Kidney (tissue), 14 donors: ENCODE results near the gene CNIH3. TPM values are rescaled to one million over a fixed set of nuclear protein-coding genes. Genes with fewer than 3 reads are reported as not detected.

Experiments used
- DNase-seq, 5 donors: peaks; one replicate each; pipeline ENCODE4 v3.0.0-alpha.2; 2013 to 2020
- FAIRE-seq: peaks from 2 replicates; lab custom pipeline; 2012; peaks lifted over from hg19 to GRCh38; lab: Jason Lieb, UNC
- H3K27ac ChIP-seq, 2 donors: one replicate each; pipeline ENCODE4 v1.7.0; 2013; ENCODE audit warnings: low read depth in 2 of 2, low read length in 2 of 2, inconsistent platforms in 1 of 2
- H3K27me3 ChIP-seq: one replicate; pipeline ENCODE4 v1.7.1; 2013; ENCODE audit warnings: low read length, inconsistent platforms; ENCODE audit not compliant: control insufficient read depth, insufficient read depth
- H3K36me3 ChIP-seq, 3 donors: one replicate each; pipeline versions ENCODE4 v1.7.0 to v1.7.1; 2013; ENCODE audit warnings: low read length in 3 of 3, control low read depth in 1 of 3, inconsistent platforms in 1 of 3; ENCODE audit not compliant: insufficient read depth in 3 of 3, control insufficient read depth in 2 of 3
- H3K4me1 ChIP-seq, 3 donors: one replicate each; pipeline versions ENCODE4 v1.7.0 to v1.7.1; 2013; ENCODE audit warnings: low read length in 3 of 3, inconsistent platforms in 1 of 3, low read depth in 1 of 3; ENCODE audit not compliant: control insufficient read depth in 2 of 3, insufficient read depth in 2 of 3
- H3K4me3 ChIP-seq, 3 donors: one replicate each; pipeline versions ENCODE4 v1.7.0 to v1.8.1; 2013; ENCODE audit warnings: low read length in 3 of 3, control low read depth in 1 of 3, inconsistent platforms in 1 of 3
- H3K9ac ChIP-seq, 3 donors: one replicate each; pipeline versions ENCODE4 v1.7.0 to v1.7.1; 2013; ENCODE audit warnings: low read length in 3 of 3, control low read depth in 1 of 3, inconsistent platforms in 1 of 3
- H3K9me3 ChIP-seq, 3 donors: one replicate each; pipeline versions ENCODE4 v1.7.0 to v1.7.1; 2013; ENCODE audit warnings: low read length in 3 of 3, control low read depth in 1 of 3, inconsistent platforms in 1 of 3; ENCODE audit not compliant: control insufficient read depth in 2 of 3, insufficient read depth in 1 of 3
- CTCF ChIP-seq: IDR thresholded peaks from 3 replicates; pipeline ENCODE4 v1.5.1; 2012; ENCODE audit warnings: mild to moderate bottlenecking, moderate library complexity, borderline replicate concordance; ENCODE audit not compliant: insufficient read depth; ENCODE audit errors: extremely low read depth
- intact Hi-C: fragments of 100-400 bp; cut with DNase I; formaldehyde crosslinking; loops from one replicate; pipeline ENCODE4 v1.11.1; 2022
- polyA plus RNA-seq: library from polyadenylated mRNA; stranded (reverse); fragments of 350-450 nt; fragmentation: Illumina TruSeq; extraction: RNeasy Lipid Tissue Mini Kit (QIAGEN cat#74804); gene quantifications from one replicate; pipeline ENCODE4 v1.2.3, GENCODE V29; 2014; ENCODE audit warnings: low read depth, low replicate concordance; ENCODE audit not compliant: insufficient read depth
- total RNA-seq: library from RNA; stranded (reverse); fragmentation: NEBNext Ultra II Directional; extraction: Animal tissue kit (Norgen Biotek cat#: 25700); gene quantifications from one replicate; pipeline ENCODE4 v1.2.1, GENCODE V29; 2021
- donor health status: control.
- donor health status: control.
- donor health status: control.
- donor health status: control.
- donor health status: control.
- donor health status: DM: yes; HTN: yes; CAD: no.
- donor health status: Normal renal cell carcinoma (clear cell type).

CNIH3 gene
- total and polyA plus RNA-seq, 2 donors from 2014 or later: 4.3 to 7.6 TPM

- Histone ChIP-seq H3K9me3 (no peaks in the 10 kb centered on the region), H3K4me3 (peak overlapping the region in 1 of 3 donors; percentile 28), H3K27ac (no peak overlapping the region), H3K27me3 (peaks cover 38% of the 10 kb centered on the region), H3K36me3 (no peaks in the 10 kb centered on the region), H3K4me1 (peaks cover 0 to 13% (median 0%) of the 10 kb centered on the region in 3 donors), H3K9ac (no peak overlapping the region)
- intact Hi-C loops: no loop called here
- FAIRE-seq: no peak
- TF ChIP-seq CTCF: no peak
- DNase-seq: peak in 1 of 5 donors; percentile 14
These were observed 1.6 kb downstream of the CNIH3 start for GRCh38 chr1:224617410-224618355.

GRCh38 chr1:224619209-224619608, 3.1 kb downstream of the CNIH3 start:
- no peak overlapping the region for H3K9ac ChIP-seq
- H3K27me3 ChIP-seq: peaks cover 38% of the 10 kb centered on the region
- DNase-seq (no peak), FAIRE-seq (no peak)
- H3K27ac ChIP-seq: no peak overlapping the region
- H3K4me1 ChIP-seq: peaks cover 0 to 13% (median 0%) of the 10 kb centered on the region in 3 donors
- H3K9me3 ChIP-seq: no peaks in the 10 kb centered on the region
- intact Hi-C loops: no loop called here
- H3K36me3 ChIP-seq: no peaks in the 10 kb centered on the region
- no peak for TF ChIP-seq CTCF
- no peak overlapping the region for H3K4me3 ChIP-seq

- H3K27me3 ChIP-seq: peaks cover 35% of the 10 kb centered on the region
These were observed 4.0 kb downstream of the CNIH3 start for GRCh38 chr1:224620105-224620504.

More at GRCh38 chr1:224620105-224620504, 4.0 kb downstream of the CNIH3 start:
- Histone ChIP-seq H3K27ac (no peak overlapping the region), H3K9ac (no peak overlapping the region), H3K9me3 (no peaks in the 10 kb centered on the region), H3K4me1 (peaks cover 0 to 13% (median 0%) of the 10 kb centered on the region in 3 donors), H3K36me3 (no peaks in the 10 kb centered on the region), H3K4me3 (no peak overlapping the region)
- no peak for FAIRE-seq
- no peak for TF ChIP-seq CTCF
- DNase-seq: no peak
- intact Hi-C loops: no loop called here
